CD4-positive, alpha-beta T cell (primary cell): ENCODE results near the gene SPRYD3. TPM values are rescaled to one million over a fixed set of nuclear protein-coding genes. Genes with fewer than 3 reads are reported as not detected.
"Not testable (repeated sequence)": the region's sequence is repeated elsewhere in the genome, so short reads cannot be mapped to it uniquely, and the experiment has no call there.

Source experiments
- ATAC-seq: fragments of 200-7000 bp; cut with Tn5 transposase; one replicate; pipeline ENCODE4 v1.10.0; 2022; ENCODE audit warnings: mild to moderate bottlenecking; ENCODE audit not compliant: poor library complexity
- CTCF ChIA-PET: fragments of 350-600 bp; sonication (Branson Sonifier 250); formaldehyde crosslinking; loops from one replicate; lab custom pipeline; 2021; ENCODE audit warnings: antibody characterized with exemption, inconsistent platforms; lab: Charles Lee
- POLR2A ChIA-PET: fragments of 350-600 bp; sonication (Branson Sonifier 250); formaldehyde crosslinking; loops from one replicate; lab custom pipeline; 2021; ENCODE audit warnings: antibody characterized with exemption, inconsistent platforms; lab: Charles Lee
- DNase-seq, 14 experiments: peaks; one replicate each; pipeline ENCODE4 v3.0.0-alpha.2; 2013 to 2020; ENCODE audit warnings: mixed read lengths in 2 of 14
- H3K27ac ChIP-seq, 2 donors: one replicate each; pipeline versions ENCODE4 v1.5.1 to v1.7.0; 2013; ENCODE audit warnings: low read length in 2 of 2, low read depth in 1 of 2, mild to moderate bottlenecking in 1 of 2
- H3K27me3 ChIP-seq, 2 experiments: 1 replicate in 1 of 2; 2 replicates in 1 of 2; pipeline versions ENCODE4 v1.6.1 to v1.7.0; 2013; ENCODE audit warnings: low read length in 2 of 2, control low read depth in 1 of 2, mild to moderate bottlenecking in 1 of 2, moderate library complexity in 1 of 2; ENCODE audit not compliant: insufficient read depth in 2 of 2, control insufficient read depth in 1 of 2
- H3K36me3 ChIP-seq: one replicate; pipeline ENCODE4 v1.6.1; 2013; ENCODE audit warnings: low read length, control low read depth; ENCODE audit not compliant: insufficient read depth
- H3K4me1 ChIP-seq: one replicate; pipeline ENCODE4 v1.6.1; 2013; ENCODE audit warnings: low read length, control low read depth; ENCODE audit not compliant: insufficient read depth
- H3K4me3 ChIP-seq: one replicate; pipeline ENCODE4 v1.5.1; 2013; ENCODE audit warnings: mild to moderate bottlenecking, low read length, moderate library complexity
- H3K9me3 ChIP-seq, 2 experiments: 1 replicate in 1 of 2; 2 replicates in 1 of 2; pipeline versions ENCODE4 v1.6.1 to v1.7.0; 2013; ENCODE audit warnings: low read length in 2 of 2, mild to moderate bottlenecking in 2 of 2, control low read depth in 1 of 2, moderate library complexity in 1 of 2; ENCODE audit not compliant: control insufficient read depth in 1 of 2, insufficient read depth in 1 of 2
- H3K27ac Mint-ChIP-seq: one replicate; pipeline ENCODE4 v1.8.0; 2020; ENCODE audit warnings: mixed read lengths
- H3K27me3 Mint-ChIP-seq: one replicate; pipeline ENCODE4 v1.8.0; 2021; ENCODE audit warnings: mixed read lengths
- H3K36me3 Mint-ChIP-seq: one replicate; pipeline ENCODE4 v1.8.0; 2021; ENCODE audit warnings: low read depth, mixed read lengths
- H3K4me1 Mint-ChIP-seq: one replicate; pipeline ENCODE4 v1.8.0; 2021; ENCODE audit warnings: low read depth, mixed read lengths
- H3K4me3 Mint-ChIP-seq: one replicate; pipeline ENCODE4 v1.8.0; 2020; ENCODE audit warnings: mild to moderate bottlenecking, mixed read lengths
- H3K9me3 Mint-ChIP-seq: one replicate; pipeline ENCODE4 v1.8.0; 2020; ENCODE audit warnings: mixed read lengths
- CTCF ChIP-seq: fragments of 200-600 bp; IDR thresholded peaks from one replicate; pipeline ENCODE4 v1.8.0; 2022; ENCODE audit warnings: antibody characterized with exemption, mild to moderate bottlenecking
- intact Hi-C, 2 experiments: fragments of 100-400 bp; cut with DNase I in 1 of 2; cut with micrococcal nuclease in 1 of 2; formaldehyde crosslinking; loops; one replicate each; pipeline versions ENCODE4 v1.15.1 to v1.9.0; 2023 to 2025; cut with DNase I, micrococcal nuclease
- total RNA-seq, 174 experiments: library from RNA in 2 of 174; stranded (reverse) in 2 of 174; gene quantifications; one replicate each; pipeline ENCODE4 v1.2.3 and lab custom pipeline; 2021 to 2026

Gene SPRYD3
- total RNA-seq, 2 experiments from 2014 or later = 17.7 to 21.0 TPM

GRCh38 chr12:53031616-53032015 is 47.6 kb downstream of the SPRYD3 start:
- Histone ChIP-seq H3K27me3 (no peaks in the 10 kb centered on the region), H3K4me1 (no peaks in the 10 kb centered on the region), H3K9me3 (no peaks in the 10 kb centered on the region), H3K27ac (no peak overlapping the region), H3K4me3 (no peak overlapping the region), H3K36me3 (peaks cover 92% of the 10 kb centered on the region)
- DNase-seq (no peak), ATAC-seq (no peak)
- no peak for TF ChIP-seq CTCF
- Mint-ChIP-seq H3K27ac (no peak overlapping the region), H3K36me3 (peaks cover 80% of the 10 kb centered on the region), H3K27me3 (no peaks in the 10 kb centered on the region), H3K4me3 (no peak overlapping the region), H3K4me1 (peaks cover 10% of the 10 kb centered on the region), H3K9me3 (no peaks in the 10 kb centered on the region)
- POLR2A ChIA-PET = interaction anchor here (0.9 kb wide), 1 partner anchor 66 kb away, joined by 4 read pairs; the partner anchor contains the start of gene IGFBP6
- intact Hi-C loops = no loop called here
- CTCF ChIA-PET = no interaction called here

DNA sequence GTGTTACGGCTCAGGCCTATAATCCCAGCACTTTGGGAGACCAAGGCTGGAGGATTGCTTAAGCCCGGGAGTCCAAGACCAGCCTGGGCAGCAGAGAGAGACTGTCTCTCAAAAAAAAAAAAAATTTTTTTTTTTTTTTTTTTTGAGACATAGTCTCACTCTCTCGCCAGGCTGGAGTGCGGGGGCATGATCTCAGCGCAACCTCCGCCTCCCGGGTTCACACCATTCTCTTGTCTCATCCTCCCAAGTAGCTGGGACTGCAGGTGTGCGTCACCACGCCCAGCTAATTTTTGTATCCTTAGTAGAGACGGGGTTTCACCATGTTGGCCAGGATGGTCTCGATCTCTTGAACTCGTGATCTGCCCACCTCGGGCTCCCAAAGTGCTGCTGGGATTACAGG is 52.2 kb downstream of the SPRYD3 start:
- CTCF ChIA-PET, DNase-seq, H3K4me3 ChIP-seq, intact Hi-C loops, H3K27me3 Mint-ChIP-seq, H3K27ac ChIP-seq, H3K4me3 Mint-ChIP-seq, H3K4me1 ChIP-seq, H3K4me1 Mint-ChIP-seq, H3K9me3 ChIP-seq, ATAC-seq, H3K27me3 ChIP-seq, H3K27ac Mint-ChIP-seq, POLR2A ChIA-PET, H3K9me3 Mint-ChIP-seq: not testable (repeated sequence)
- H3K36me3 ChIP-seq = peaks cover 92% of the 10 kb centered on the region
- H3K36me3 Mint-ChIP-seq = peaks cover 82% of the 10 kb centered on the region

GRCh38 chr12:53025250-53025649 is 53.9 kb downstream of the SPRYD3 start:
- ChIA-PET CTCF (no interaction called here), POLR2A (interaction anchor here (2.0 kb wide), 1 partner anchor 20 kb away, joined by 5 read pairs; no protein-coding TSS in a partner anchor)
- H3K9me3 Mint-ChIP-seq = no peaks in the 10 kb centered on the region
- H3K4me1 Mint-ChIP-seq = no peaks in the 10 kb centered on the region
- no peaks in the 10 kb centered on the region for H3K4me1 ChIP-seq
- no peaks in the 10 kb centered on the region for H3K27me3 Mint-ChIP-seq
- no peak for ATAC-seq
- H3K27ac Mint-ChIP-seq = no peak overlapping the region
- H3K4me3 Mint-ChIP-seq = no peak overlapping the region
- H3K4me3 ChIP-seq = no peak overlapping the region
- H3K9me3 ChIP-seq = no peaks in the 10 kb centered on the region
- TF ChIP-seq CTCF = no peak
- H3K36me3 Mint-ChIP-seq = peaks cover 84% of the 10 kb centered on the region
- no peak overlapping the region for H3K27ac ChIP-seq
- intact Hi-C loops = no loop called here
- no peaks in the 10 kb centered on the region for H3K27me3 ChIP-seq
- no peak for DNase-seq
- H3K36me3 ChIP-seq = peaks cover 92% of the 10 kb centered on the region

- Mint-ChIP-seq H3K9me3 (no peaks in the 10 kb centered on the region), H3K27ac (peak overlapping the region; percentile 79), H3K4me3 (no peak overlapping the region), H3K4me1 (peaks cover 49% of the 10 kb centered on the region), H3K27me3 (no peaks in the 10 kb centered on the region), H3K36me3 (peaks cover 79% of the 10 kb centered on the region)
- Histone ChIP-seq H3K9me3 (no peaks in the 10 kb centered on the region), H3K4me3 (no peak overlapping the region), H3K36me3 (peaks cover 54% of the 10 kb centered on the region), H3K4me1 (peaks cover 28% of the 10 kb centered on the region), H3K27ac (no peak overlapping the region), H3K27me3 (no peaks in the 10 kb centered on the region)
- intact Hi-C loops = no loop called here
- TF ChIP-seq CTCF = no peak
- ChIA-PET CTCF (interaction anchor here (0.7 kb wide), 1 partner anchor 33 kb away, joined by 3 read pairs; no protein-coding TSS in a partner anchor), POLR2A (interaction anchor here (1.2 kb wide), 1 partner anchor 10 kb away, joined by 3 read pairs; no protein-coding TSS in a partner anchor)
- no peak for ATAC-seq
- DNase-seq = no peak
These were observed 64.5 kb downstream of the SPRYD3 start for GRCh38 chr12:53014709-53015108.
